IMR-90 (cell line): ENCODE measurements around the gene KCTD12. TPM values are rescaled to one million over a fixed set of nuclear protein-coding genes. Genes with fewer than 3 reads are reported as not detected.

ENCODE experiments used
- ATAC-seq: fragments of 200-7000 bp; cut with Tn5 transposase; 2 replicates; pipeline ENCODE4 v1.9.1; 2020; ENCODE audit warnings: low read depth, mild to moderate bottlenecking, moderate library complexity
- BruUV-seq: library from RNA; stranded (reverse); fragments of 400-500 nt; replicated peaks from 2 replicates; lab custom pipeline; 2021; lab: Mats Ljungman, UMichigan
- CTCF ChIA-PET: fragments of 300-600 bp; formaldehyde crosslinking; extraction: SDS; loops from one replicate; lab custom pipeline; 2021; ENCODE audit warnings: antibody characterized with exemption; lab: Yijun Ruan, JAX
- POLR2A ChIA-PET: fragments of 300-600 bp; sonication (Branson Sonifier 250); formaldehyde crosslinking; loops from one replicate; lab custom pipeline; 2022; ENCODE audit warnings: antibody characterized with exemption; ENCODE audit not compliant: unreplicated experiment; lab: Charles Lee
- DNase-seq: peaks from one replicate; pipeline ENCODE4 v3.0.0; 2013
- H2AFZ ChIP-seq: replicated peaks from 2 replicates; pipeline ENCODE3; 2013; ENCODE audit warnings: low read length, mild to moderate bottlenecking; ENCODE audit not compliant: poor library complexity
- H2AK5ac ChIP-seq: 2 replicates; pipeline ENCODE4 v1.6.1; 2013; ENCODE audit warnings: low read depth, low read length, inconsistent platforms
- H2AK9ac ChIP-seq: replicated peaks from 2 replicates; pipeline ENCODE3; 2013; ENCODE audit warnings: mild to moderate bottlenecking, low read depth, low read length, moderate library complexity; ENCODE audit not compliant: poor library complexity
- H2BK120ac ChIP-seq: 2 replicates; pipeline ENCODE4 v1.6.1; 2013; ENCODE audit warnings: low read depth, low read length, inconsistent platforms
- H2BK15ac ChIP-seq: 3 replicates; pipeline ENCODE4 v1.6.1; 2013; ENCODE audit warnings: low read depth, low read length, inconsistent platforms
- H2BK20ac ChIP-seq: 2 replicates; pipeline ENCODE4 v1.6.1; 2013; ENCODE audit warnings: low read depth, mild to moderate bottlenecking, inconsistent platforms, low read length, moderate library complexity
- H2BK5ac ChIP-seq: 2 replicates; pipeline ENCODE4 v1.6.1; 2013; ENCODE audit warnings: mild to moderate bottlenecking, low read depth, low read length, inconsistent platforms; ENCODE audit not compliant: poor library complexity, severe bottlenecking
- H3K14ac ChIP-seq: replicated peaks from 2 replicates; pipeline ENCODE4 v1.6.1; 2013; ENCODE audit warnings: low read depth, low read length, inconsistent platforms
- H3K18ac ChIP-seq: 2 replicates; pipeline ENCODE4 v1.6.1; 2013; ENCODE audit warnings: low read depth, low read length, control low read depth
- H3K23ac ChIP-seq: 2 replicates; pipeline ENCODE4 v1.6.1; 2013; ENCODE audit warnings: low read depth, low read length, inconsistent platforms
- H3K27ac ChIP-seq: 2 replicates; pipeline ENCODE4 v1.5.1; 2013; ENCODE audit warnings: mild to moderate bottlenecking, control low read depth, low read length; ENCODE audit not compliant: insufficient read depth
- H3K27me3 ChIP-seq: 2 replicates; pipeline ENCODE4 v1.6.1; 2013; ENCODE audit warnings: low read length; ENCODE audit not compliant: control insufficient read depth, insufficient read depth
- H3K36me3 ChIP-seq: 2 replicates; pipeline ENCODE4 v1.6.1; 2013; ENCODE audit warnings: low read length, mixed read lengths; ENCODE audit not compliant: control insufficient read depth, insufficient read depth
- H3K4ac ChIP-seq: 2 replicates; pipeline ENCODE4 v1.6.1; 2013; ENCODE audit warnings: low read depth, low read length, inconsistent platforms
- H3K4me1 ChIP-seq: 2 replicates; pipeline ENCODE4 v1.6.1; 2013; ENCODE audit warnings: low read length, mixed read lengths; ENCODE audit not compliant: control insufficient read depth, insufficient read depth
- H3K4me2 ChIP-seq: 2 replicates; pipeline ENCODE4 v1.6.1; 2013; ENCODE audit warnings: low read depth, mild to moderate bottlenecking, control low read depth, low read length, moderate library complexity
- H3K4me3 ChIP-seq: 2 replicates; pipeline ENCODE4 v1.5.1; 2013; ENCODE audit warnings: low read depth, mild to moderate bottlenecking, control low read depth, low read length, moderate library complexity; ENCODE audit not compliant: insufficient read depth
- H3K56ac ChIP-seq: 2 replicates; pipeline ENCODE4 v1.6.1; 2013; ENCODE audit warnings: low read length, inconsistent platforms; ENCODE audit not compliant: insufficient read depth; ENCODE audit errors: extremely low read depth
- H3K79me1 ChIP-seq, 2 experiments: 2 replicates each; pipeline ENCODE4 v1.6.1; 2013; ENCODE audit warnings: low read length in 2 of 2, inconsistent platforms in 1 of 2, low read depth in 1 of 2
- H3K9ac ChIP-seq: 2 replicates; pipeline ENCODE4 v1.6.1; 2013; ENCODE audit warnings: low read depth, low read length, control low read depth
- H3K9me1 ChIP-seq: 2 replicates; pipeline ENCODE4 v1.6.1; 2013; ENCODE audit warnings: low read length, inconsistent platforms; ENCODE audit not compliant: insufficient read depth
- H3K9me3 ChIP-seq: 2 replicates; pipeline ENCODE4 v1.6.1; 2013; ENCODE audit warnings: low read length; ENCODE audit not compliant: control insufficient read depth, insufficient read depth
- H4K20me1 ChIP-seq: 2 replicates; pipeline ENCODE4 v1.6.1; 2013; ENCODE audit warnings: low read length, inconsistent platforms; ENCODE audit not compliant: insufficient read depth
- H4K5ac ChIP-seq: 2 replicates; pipeline ENCODE4 v1.6.1; 2013; ENCODE audit warnings: mild to moderate bottlenecking, low read depth, low read length, control low read depth
- H4K8ac ChIP-seq, 2 experiments: 2 replicates each; pipeline ENCODE4 v1.6.1; 2013; ENCODE audit warnings: low read depth in 2 of 2, low read length in 2 of 2, control low read depth in 1 of 2, inconsistent platforms in 1 of 2
- H4K91ac ChIP-seq: 2 replicates; pipeline ENCODE4 v1.6.1; 2013; ENCODE audit warnings: low read depth, low read length, inconsistent platforms; ENCODE audit not compliant: insufficient read depth
- CTCF ChIP-seq: conservative IDR thresholded peaks from 2 replicates; pipeline ENCODE4 v1.5.1; 2012; ENCODE audit warnings: mild to moderate bottlenecking, low read depth, low read length, improper control_type of control experiment
- ELK1 ChIP-seq: fragments of 150-350 bp; IDR thresholded peaks from 2 replicates; pipeline ENCODE4 v1.6.1; 2016; ENCODE audit warnings: low read depth, mild to moderate bottlenecking, low read length, moderate library complexity, borderline replicate concordance
- MAZ ChIP-seq: IDR thresholded peaks from 2 replicates; pipeline ENCODE4 v1.6.1; 2012; ENCODE audit warnings: low read depth, mild to moderate bottlenecking, low read length, improper control_type of control experiment, moderate library complexity, borderline replicate concordance
- WGBS, 2 experiments: methylation state at CpG; one replicate each; pipeline versions ENCODE4 v1.1.5 to v1.1.7; 2013; ENCODE audit warnings: missing lambda C conversion rate in 2 of 2; ENCODE audit not compliant: insufficient read length in 1 of 2; ENCODE audit errors: extremely low coverage in 2 of 2; 5-methylcytosine and 5-hydroxymethylcytosine counted together
- dilution Hi-C: fragments of 300-500 bp; cut with HindIII; formaldehyde crosslinking; loops from one replicate; pipeline ENCODE4 v1.14.3; 2018; ENCODE audit warnings: low sequenced_read_pairs; ENCODE audit not compliant: unreplicated experiment
- in situ Hi-C: fragments of 300-500 bp; cut with MboI; formaldehyde crosslinking; loops from 3 replicates; pipeline ENCODE4 v1.14.3; 2019; ENCODE audit warnings: low sequenced_read_pairs, inconsistent platforms, mixed read lengths
- intact Hi-C: fragments of 100-400 bp; cut with micrococcal nuclease; formaldehyde crosslinking; loops from 2 replicates; pipeline ENCODE4 v1.10.0; 2022
- polyA plus RNA-seq, 3 experiments: library from polyadenylated mRNA; depleted of rRNA; stranded (reverse); fragments of >200 nt; gene quantifications; 2 replicates each; pipeline ENCODE4 v1.2.3, GENCODE V29; 2012; ENCODE audit warnings: low replicate concordance in 1 of 3
- total RNA-seq: library from RNA; depleted of rRNA; stranded (reverse); fragments of >200 nt; gene quantifications from 2 replicates; pipeline ENCODE4 v1.2.3, GENCODE V29; 2012

Gene KCTD12
- total and polyA plus RNA-seq, 2 of the 4 experiments (the other 2 are of a cell fraction) = 1.8 to 1.9 TPM

GRCh38 chr13:76929320-76929719, 43.1 kb upstream of the KCTD12 start:
- no peak overlapping the region for H2AK5ac ChIP-seq
- H4K5ac ChIP-seq = no peak overlapping the region
- H2AFZ ChIP-seq = no peak overlapping the region
- no peak overlapping the region for H3K4me2 ChIP-seq
- H3K9me3 ChIP-seq = peaks cover 4% of the 10 kb centered on the region; the same call in 1 of the 2 replicates
- H2BK20ac ChIP-seq = no peak overlapping the region
- H3K18ac ChIP-seq = no peak overlapping the region
- DNase-seq = no peak
- dilution Hi-C loops (no loop called here), in situ Hi-C loops (no loop called here), intact Hi-C loops (no loop called here)
- no peaks in the 10 kb centered on the region; the same call in 1 of the 2 replicates for H3K4me1 ChIP-seq
- H2BK15ac ChIP-seq = no peak overlapping the region
- no TSS peak for BruUV-seq
- no peak overlapping the region for H2AK9ac ChIP-seq
- ChIA-PET POLR2A (no interaction called here), CTCF (no interaction called here)
- H3K27me3 ChIP-seq = peaks cover 4% of the 10 kb centered on the region
- no peak overlapping the region for H3K4me3 ChIP-seq
- H4K20me1 ChIP-seq = no peaks in the 10 kb centered on the region
- H2BK120ac ChIP-seq = no peak overlapping the region
- no peak for ATAC-seq
- H3K27ac ChIP-seq = no peak overlapping the region
- no peak for TF ChIP-seq CTCF
- TF ChIP-seq ELK1 = no peak
- TF ChIP-seq MAZ = no peak
- no peak overlapping the region for H3K14ac ChIP-seq
- H4K91ac ChIP-seq = no peak overlapping the region
- no peaks in the 10 kb centered on the region for H3K79me1 ChIP-seq
- no peak overlapping the region for H4K8ac ChIP-seq
- H3K9me1 ChIP-seq = no peaks in the 10 kb centered on the region
- WGBS, 2 experiments = no CpG with 5 or more reads among the region's 8 CpGs
- H2BK5ac ChIP-seq = no peak overlapping the region
- H3K4ac ChIP-seq = no peak overlapping the region
- H3K9ac ChIP-seq = no peak overlapping the region
- no peak overlapping the region for H3K56ac ChIP-seq
- H3K36me3 ChIP-seq = no peaks in the 10 kb centered on the region
- no peak overlapping the region for H3K23ac ChIP-seq
